ENCODE data around the gene GNL2. TPM values are rescaled to one million over a fixed set of nuclear protein-coding genes. Genes with fewer than 3 reads are reported as not detected.

Gene GNL2
- total and polyA plus RNA-seq, 2 donors (not counting 1 experiment from before 2014, with no cell fraction given) = 15.7 to 44.0 TPM

DNA sequence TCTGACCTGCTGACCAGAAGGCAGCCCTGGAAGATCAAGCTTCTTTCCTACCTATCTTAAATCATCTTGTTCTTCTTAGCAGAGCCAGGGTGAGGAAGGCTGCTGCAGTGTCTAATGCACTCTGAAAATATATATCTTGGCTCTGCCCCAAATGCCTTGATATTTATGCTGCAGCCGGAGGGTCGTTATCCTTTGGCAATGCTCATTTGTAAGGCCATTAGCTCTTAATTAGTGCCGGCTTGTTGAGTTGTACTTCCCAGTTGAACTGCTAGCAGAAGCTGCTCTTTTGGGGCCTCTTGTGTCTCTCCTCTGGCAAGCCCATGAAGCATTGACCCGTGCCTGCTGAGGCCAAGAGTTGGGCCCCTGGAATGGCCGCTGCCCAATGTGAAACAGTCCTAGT is 4.2 kb upstream of the GNL2 start:
- POLR2A ChIA-PET = interaction anchor here (0.8 kb wide), 1 partner anchor 71 kb away, joined by 3 read pairs; no protein-coding TSS in a partner anchor
- H3K4me1 Mint-ChIP-seq = peaks cover 14% of the 10 kb centered on the region
- 96% methylated on average over 5 of the region's 5 CpGs for WGBS (ENCODE audit: insufficient coverage)
- ATAC-seq (ENCODE audit: low read depth) (no peak), DNase-seq (no peak)
- no peaks in the 10 kb centered on the region for H3K9me3 ChIP-seq (ENCODE audit: control extremely low read depth in 1 of 3, control insufficient read depth in 2 of 3, insufficient read depth in 1 of 3, low read length in 2 of 3)
- H3K79me2 ChIP-seq (ENCODE audit: control insufficient read depth, insufficient read depth, low read length) = peaks cover 7% of the 10 kb centered on the region
- intact Hi-C loops (cut with micrococcal nuclease) = loop anchor here (5.0 kb wide), 1 partner anchor 123 kb away; no protein-coding TSS in a partner anchor
- H3K27me3 Mint-ChIP-seq = peaks cover 8% of the 10 kb centered on the region
- no peak overlapping the region for H3K27ac ChIP-seq (ENCODE audit: low read length in 2 of 2)
- H3K27me3 ChIP-seq (replicated peaks in 1 of 4; ENCODE audit: control extremely low read depth in 1 of 4, control insufficient read depth in 3 of 4, insufficient read depth in 4 of 4, low read length in 3 of 4) = peaks cover 0 to 3% (median 1%) of the 10 kb centered on the region in 4 experiments
- H3K4me1 ChIP-seq (ENCODE audit: control insufficient read depth in 2 of 2, insufficient read depth in 2 of 2, low read length in 2 of 2) = peaks cover 12 to 14% of the 10 kb centered on the region in 2 donors
- H3K36me3 ChIP-seq (replicated peaks in 1 of 2; ENCODE audit: control extremely low read depth in 1 of 2, control insufficient read depth in 1 of 2, extremely low read depth in 1 of 2, insufficient read depth in 2 of 2, low read length in 1 of 2) = no peaks in the 10 kb centered on the region
- H4K20me1 ChIP-seq (ENCODE audit: control insufficient read depth, insufficient read depth, low read length, poor library complexity, severe bottlenecking) = peaks cover 3% of the 10 kb centered on the region
- CTCF ChIA-PET = interaction anchor here (1.1 to 13.5 kb wide), 4 partner anchors 9 to 89 kb away, joined by 3 to 328 read pairs (median 4); no protein-coding TSS in a partner anchor
- no peak overlapping the region for H2AFZ ChIP-seq (ENCODE audit: insufficient read depth, low read depth, low read length, poor library complexity, severe bottlenecking)
- TF ChIP-seq, protein P1, sequence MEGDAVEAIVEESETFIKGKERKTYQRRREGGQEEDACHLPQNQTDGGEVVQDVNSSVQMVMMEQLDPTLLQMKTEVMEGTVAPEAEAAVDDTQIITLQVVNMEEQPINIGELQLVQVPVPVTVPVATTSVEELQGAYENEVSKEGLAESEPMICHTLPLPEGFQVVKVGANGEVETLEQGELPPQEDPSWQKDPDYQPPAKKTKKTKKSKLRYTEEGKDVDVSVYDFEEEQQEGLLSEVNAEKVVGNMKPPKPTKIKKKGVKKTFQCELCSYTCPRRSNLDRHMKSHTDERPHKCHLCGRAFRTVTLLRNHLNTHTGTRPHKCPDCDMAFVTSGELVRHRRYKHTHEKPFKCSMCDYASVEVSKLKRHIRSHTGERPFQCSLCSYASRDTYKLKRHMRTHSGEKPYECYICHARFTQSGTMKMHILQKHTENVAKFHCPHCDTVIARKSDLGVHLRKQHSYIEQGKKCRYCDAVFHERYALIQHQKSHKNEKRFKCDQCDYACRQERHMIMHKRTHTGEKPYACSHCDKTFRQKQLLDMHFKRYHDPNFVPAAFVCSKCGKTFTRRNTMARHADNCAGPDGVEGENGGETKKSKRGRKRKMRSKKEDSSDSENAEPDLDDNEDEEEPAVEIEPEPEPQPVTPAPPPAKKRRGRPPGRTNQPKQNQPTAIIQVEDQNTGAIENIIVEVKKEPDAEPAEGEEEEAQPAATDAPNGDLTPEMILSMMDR (IDR thresholded peaks at IDR 0.05) = no peak
- no peak for TF ChIP-seq EZH2 (IDR thresholded peaks at IDR 0.05; ENCODE audit: borderline replicate concordance, insufficient read depth, low read depth, low read length, poor library complexity, severe bottlenecking)
- H3K9me3 Mint-ChIP-seq (ENCODE audit: insufficient read depth) = no peaks in the 10 kb centered on the region
- no peak overlapping the region for H3K9ac ChIP-seq (ENCODE audit: low read length)
- H3K27ac Mint-ChIP-seq = no peak overlapping the region
- H3K4me3 ChIP-seq (ENCODE audit: control extremely low read depth in 1 of 5, extremely low read depth in 1 of 5, insufficient read depth in 1 of 5, low read depth in 2 of 5, low read length in 4 of 5) = no peak overlapping the region
- no peak overlapping the region for H3K4me3 Mint-ChIP-seq
- no peak overlapping the region for H3K4me2 ChIP-seq (replicated peaks; ENCODE audit: low read depth, low read length, poor library complexity, severe bottlenecking)

DNA sequence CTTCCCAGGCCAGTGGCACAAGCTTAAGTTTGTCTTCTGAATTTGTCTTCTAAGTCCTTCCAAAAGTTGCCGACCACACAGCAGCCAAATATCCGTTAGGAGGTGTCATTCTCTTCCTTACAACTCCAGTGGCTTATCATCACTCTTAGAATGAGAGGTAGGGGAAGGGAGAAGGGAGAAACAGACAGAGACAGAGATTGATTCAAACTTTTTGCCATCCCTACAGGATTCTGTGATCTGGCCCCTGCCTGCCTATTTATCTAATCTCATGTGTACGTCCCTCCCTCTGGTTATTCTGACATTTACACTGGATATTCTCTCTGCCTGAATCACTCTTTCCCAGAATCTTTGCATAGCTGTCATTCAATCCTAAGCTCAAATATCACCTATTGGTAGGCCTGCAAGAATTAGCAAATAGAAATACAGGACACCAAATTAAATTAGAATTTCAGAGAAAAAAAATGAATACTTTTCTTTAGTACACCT is 488 bp upstream of the GNL2 start:
- Histone ChIP-seq H3K4me1 (ENCODE audit: control insufficient read depth in 2 of 2, insufficient read depth in 2 of 2, low read length in 2 of 2) (peaks cover 16 to 20% of the 10 kb centered on the region in 2 donors), H3K9me3 (ENCODE audit: control extremely low read depth in 1 of 3, control insufficient read depth in 2 of 3, insufficient read depth in 1 of 3, low read length in 2 of 3) (no peaks in the 10 kb centered on the region), H3K79me2 (ENCODE audit: control insufficient read depth, insufficient read depth, low read length) (peaks cover 28% of the 10 kb centered on the region), H3K36me3 (replicated peaks in 1 of 2; ENCODE audit: control extremely low read depth in 1 of 2, control insufficient read depth in 1 of 2, extremely low read depth in 1 of 2, insufficient read depth in 2 of 2, low read length in 1 of 2) (peaks cover 0 to 13% of the 10 kb centered on the region in 2 experiments), H3K9ac (ENCODE audit: low read length) (peak overlapping the region; percentile 85), H3K4me3 (ENCODE audit: control extremely low read depth in 1 of 5, extremely low read depth in 1 of 5, insufficient read depth in 1 of 5, low read depth in 2 of 5, low read length in 4 of 5) (peak overlapping the region; percentile 43 to 96 (median 89)), H3K27me3 (replicated peaks in 1 of 4; ENCODE audit: control extremely low read depth in 1 of 4, control insufficient read depth in 3 of 4, insufficient read depth in 4 of 4, low read length in 3 of 4) (peaks cover 0 to 3% (median 0%) of the 10 kb centered on the region in 4 experiments), H2AFZ (ENCODE audit: insufficient read depth, low read depth, low read length, poor library complexity, severe bottlenecking) (peak overlapping the region; percentile 83), H3K27ac (ENCODE audit: low read length in 2 of 2) (peak overlapping the region; percentile 69 to 90), H4K20me1 (ENCODE audit: control insufficient read depth, insufficient read depth, low read length, poor library complexity, severe bottlenecking) (peaks cover 22% of the 10 kb centered on the region), H3K4me2 (replicated peaks; ENCODE audit: low read depth, low read length, poor library complexity, severe bottlenecking) (peak overlapping the region; percentile 85)
- intact Hi-C loops (cut with micrococcal nuclease) = loop anchor here (5.0 kb wide), 1 partner anchor 119 kb away; no protein-coding TSS in a partner anchor
- H3K27ac Mint-ChIP-seq = peak overlapping the region; percentile 93
- DNase-seq (no peak), ATAC-seq (ENCODE audit: low read depth) (no peak)
- TF ChIP-seq, protein P1 (IDR thresholded peaks at IDR 0.05) = no peak
- TF ChIP-seq EZH2 (IDR thresholded peaks at IDR 0.05; ENCODE audit: borderline replicate concordance, insufficient read depth, low read depth, low read length, poor library complexity, severe bottlenecking) = no peak
- H3K4me3 Mint-ChIP-seq = peak overlapping the region; percentile 99
- H3K4me1 Mint-ChIP-seq = peaks cover 26% of the 10 kb centered on the region
- POLR2A ChIA-PET = interaction anchor here (0.5 to 0.7 kb wide), 2 partner anchors 96 to 122 kb away, joined by 3 to 5 read pairs; partner anchors contain the start of gene ZC3H12A
- H3K27me3 Mint-ChIP-seq = no peaks in the 10 kb centered on the region
- no peaks in the 10 kb centered on the region for H3K9me3 Mint-ChIP-seq (ENCODE audit: insufficient read depth)
- CTCF ChIA-PET = interaction anchor here (0.5 to 1.8 kb wide), 6 partner anchors 7 to 99 kb away, joined by 3 to 11 read pairs (median 4); partner anchors contain the start of gene MEAF6
- WGBS (ENCODE audit: insufficient coverage) = no CpG with 5 or more reads among the region's 3 CpGs
